Duodenal mucosa (tissue), 2 donors: ENCODE data around the gene FTCD.

Source experiments
- H3K27ac ChIP-seq: one replicate; pipeline ENCODE4 v1.7.0; 2013; ENCODE audit warnings: low read depth, low read length
- H3K27me3 ChIP-seq, 2 donors: one replicate each; pipeline ENCODE4 v1.7.0; 2013; ENCODE audit warnings: low read length in 2 of 2, control low read depth in 1 of 2; ENCODE audit not compliant: insufficient read depth in 2 of 2, control insufficient read depth in 1 of 2
- H3K36me3 ChIP-seq, 2 donors: one replicate each; pipeline ENCODE4 v1.7.0; 2013; ENCODE audit warnings: low read length in 2 of 2, control low read depth in 1 of 2; ENCODE audit not compliant: insufficient read depth in 2 of 2, control insufficient read depth in 1 of 2
- H3K4me1 ChIP-seq, 2 donors: one replicate each; pipeline ENCODE4 v1.7.0; 2013; ENCODE audit warnings: low read length in 2 of 2, control low read depth in 1 of 2; ENCODE audit not compliant: insufficient read depth in 2 of 2, control insufficient read depth in 1 of 2
- H3K4me3 ChIP-seq, 2 donors: one replicate each; pipeline ENCODE4 v1.7.0; 2013; ENCODE audit warnings: low read length in 2 of 2, low read depth in 1 of 2
- H3K9ac ChIP-seq, 2 donors: one replicate each; pipeline ENCODE4 v1.7.0; 2013; ENCODE audit warnings: low read length in 2 of 2, low read depth in 1 of 2
- H3K9me3 ChIP-seq, 2 donors: one replicate each; pipeline ENCODE4 v1.7.0; 2013; ENCODE audit warnings: low read length in 2 of 2, control low read depth in 1 of 2; ENCODE audit not compliant: control insufficient read depth in 1 of 2

The FTCD gene

DNA sequence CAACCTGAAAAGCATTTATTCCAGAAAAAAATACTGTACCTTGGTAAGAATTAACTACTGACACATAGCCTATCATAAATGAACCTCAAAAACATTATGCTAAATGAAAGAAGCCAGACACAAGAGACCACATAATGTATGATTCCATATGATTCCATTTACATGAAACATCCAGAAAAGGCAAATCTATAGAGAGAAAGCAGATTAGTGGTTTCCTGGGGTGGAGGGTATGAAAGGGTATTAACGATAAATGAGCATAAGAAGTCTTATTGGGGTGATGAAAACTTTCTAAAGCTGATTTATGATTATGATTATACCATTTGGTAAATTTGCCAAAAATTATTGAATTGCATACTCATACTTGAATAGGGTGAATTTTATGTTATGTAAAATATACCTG lies 67.7 kb downstream of the FTCD start:
- H3K27me3 ChIP-seq: no peaks in the 10 kb centered on the region
- H3K4me3 ChIP-seq: no peak overlapping the region
- no peak overlapping the region for H3K9ac ChIP-seq
- no peaks in the 10 kb centered on the region for H3K4me1 ChIP-seq
- H3K9me3 ChIP-seq: peaks cover 0 to 4% of the 10 kb centered on the region in 2 donors
- H3K36me3 ChIP-seq: no peaks in the 10 kb centered on the region
- H3K27ac ChIP-seq: no peak overlapping the region
